Right atrium auricular region (tissue), 2 donors: Measurements from ENCODE around the gene NUP37. TPM values are rescaled to one million over a fixed set of nuclear protein-coding genes. Genes with fewer than 3 reads are reported as not detected.

Experiments used
- DNase-seq: peaks from one replicate; pipeline ENCODE4 v3.0.0-alpha.2; 2019; ENCODE audit warnings: low spot score
- H3K27ac ChIP-seq, 2 donors: fragments of 200-600 bp; sonication (generic); 1 replicate in 1 of 2; 2 replicates in 1 of 2; pipeline ENCODE4 v1.5.1; 2016 to 2019
- H3K27me3 ChIP-seq, 2 donors: fragments of 200-600 bp; sonication (generic); one replicate each; pipeline versions ENCODE4 v1.5.1 to v1.6.0; 2017 to 2019
- H3K36me3 ChIP-seq: fragments of 200-600 bp; sonication (generic); one replicate; pipeline ENCODE4 v1.5.1; 2016
- H3K4me1 ChIP-seq, 2 donors: fragments of 200-600 bp; sonication (generic); one replicate each; pipeline versions ENCODE4 v1.5.1 to v1.6.0; 2017 to 2019
- H3K4me3 ChIP-seq, 2 donors: fragments of 200-600 bp; sonication (generic); 1 replicate in 1 of 2; 2 replicates in 1 of 2; pipeline ENCODE4 v1.5.1; 2017 to 2019; ENCODE audit warnings: mild to moderate bottlenecking in 1 of 2, moderate library complexity in 1 of 2
- H3K9me3 ChIP-seq, 2 donors: fragments of 200-600 bp; sonication (generic); one replicate each; pipeline ENCODE4 v1.5.1; 2019
- CTCF ChIP-seq, 2 donors: fragments of 200-600 bp; sonication (generic); IDR thresholded peaks; one replicate each; pipeline ENCODE4 v1.5.1; 2019; ENCODE audit warnings: antibody characterized with exemption in 2 of 2
- total RNA-seq, 2 donors: library from RNA; depleted of rRNA; stranded (reverse); fragments of >200 nt; gene quantifications; one replicate each; pipeline ENCODE4 v1.1.0, GENCODE V29; 2016

The NUP37 gene
- total RNA-seq, 2 donors from 2014 or later, result 8.1 to 15.4 TPM

- no peaks in the 10 kb centered on the region for H3K4me1 ChIP-seq
- H3K36me3 ChIP-seq, result peaks cover 10% of the 10 kb centered on the region
- no peak for DNase-seq
- H3K9me3 ChIP-seq, result no peaks in the 10 kb centered on the region
- H3K4me3 ChIP-seq, result no peak overlapping the region
- H3K27ac ChIP-seq, result no peak overlapping the region
- no peaks in the 10 kb centered on the region for H3K27me3 ChIP-seq
- no peak for TF ChIP-seq CTCF (IDR thresholded peaks at IDR 0.05)
Observed at GRCh38 chr12:102023343-102023930, 96.5 kb downstream of the NUP37 start.

Other genes with a start within 250 kb of the NUP37 start
- 10 to 100 TPM in 1 of 2 donors, 1 to 10 TPM in 1; 3.9 to 12.7 TPM for gene DRAM1, start 242.5 kb downstream of the NUP37 start, total RNA-seq
- gene WASHC3, start 58.1 kb downstream of the NUP37 start, total RNA-seq, result 10 to 100 TPM; 44.1 to 52.6 TPM
- 1 to 10 TPM in 1 of 2 donors, under 1 TPM in 1; 0.28 to 2.2 TPM for gene PARPBP, start 69 bp upstream of the NUP37 start, total RNA-seq
- gene PMCH, start 77.7 kb upstream of the NUP37 start, total RNA-seq, result not detected